ENCODE results near the gene ZNF148.

The ZNF148 gene

DNA sequence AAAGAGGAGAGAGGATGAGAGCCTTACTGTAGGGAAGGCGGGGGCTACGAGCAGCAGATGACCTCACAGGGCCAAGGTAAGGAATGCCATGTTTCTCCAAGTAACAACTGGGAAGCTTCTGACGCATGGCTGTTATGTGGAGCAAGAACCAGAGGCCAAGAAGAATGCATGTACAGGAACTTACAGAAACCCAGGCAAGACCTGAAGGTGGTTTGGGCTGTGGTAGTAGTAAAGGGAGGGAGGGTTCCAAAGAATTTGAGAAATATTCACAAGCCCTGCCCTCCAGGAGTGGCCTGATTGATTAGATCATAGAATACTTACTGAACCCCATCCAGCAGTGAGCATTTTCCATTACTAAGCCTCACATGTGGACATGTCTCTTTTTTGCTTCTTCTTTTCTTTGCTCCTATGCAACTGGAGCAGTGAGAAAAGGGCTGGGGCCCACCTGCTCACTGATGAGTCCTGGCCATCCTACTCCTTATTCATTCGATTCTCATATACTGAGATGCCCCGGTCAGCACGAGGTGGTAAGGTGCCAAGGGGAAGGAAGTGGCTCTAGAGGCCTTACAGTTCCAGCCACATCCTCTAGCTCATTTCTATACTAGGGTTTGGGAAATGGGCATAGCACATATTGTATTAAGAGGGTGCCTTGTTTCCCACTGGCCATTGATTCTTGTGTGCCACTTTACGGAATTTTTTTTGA, 154.2 kb downstream of the ZNF148 start:
- DNase-seq (ENCODE audit: low read depth, low spot score) = no peak

DNA sequence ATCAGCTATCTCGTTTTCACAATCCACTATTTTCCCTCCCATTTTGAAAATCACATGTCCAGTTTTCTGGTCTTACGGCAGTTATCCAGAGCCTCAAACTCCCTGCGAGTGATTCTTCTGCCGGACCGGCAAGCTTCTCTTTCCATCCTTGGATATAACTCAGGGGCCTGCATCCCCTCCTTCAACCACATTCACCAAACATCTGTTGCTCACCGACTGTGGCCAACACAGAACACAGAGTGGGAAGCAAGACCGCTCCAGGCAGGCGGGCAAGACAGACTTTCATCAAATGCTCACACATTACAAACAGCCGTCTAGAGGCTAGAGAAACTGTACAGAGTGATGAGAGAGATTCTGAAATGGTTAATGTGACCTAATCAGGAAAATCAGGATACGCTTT, 154.9 kb downstream of the ZNF148 start:
- DNase-seq (ENCODE audit: low read depth, low spot score) = no peak

DNA sequence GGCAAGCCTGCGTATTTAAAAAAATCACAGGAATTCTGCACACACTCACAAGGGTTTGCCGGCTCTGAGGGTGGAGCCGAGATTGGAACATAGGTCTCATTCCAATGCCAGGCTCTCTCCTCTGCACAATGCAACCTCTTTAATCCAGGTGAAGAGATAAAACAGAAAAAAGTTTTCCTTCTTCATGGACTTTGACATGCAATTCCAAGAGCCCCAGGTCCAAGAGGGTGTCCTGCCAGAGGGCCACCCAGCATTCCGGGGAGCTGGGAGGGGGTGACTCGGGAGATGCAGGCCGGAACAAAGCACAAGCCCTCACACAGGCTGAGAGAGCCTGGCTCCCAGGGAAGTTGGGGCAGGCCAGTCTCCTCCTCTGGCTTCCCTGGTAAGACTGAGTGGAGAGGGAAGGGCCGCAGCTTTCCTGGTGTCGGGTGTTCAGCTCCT, 155.8 kb downstream of the ZNF148 start:
- no peak for DNase-seq (ENCODE audit: low read depth, low spot score)

DNA sequence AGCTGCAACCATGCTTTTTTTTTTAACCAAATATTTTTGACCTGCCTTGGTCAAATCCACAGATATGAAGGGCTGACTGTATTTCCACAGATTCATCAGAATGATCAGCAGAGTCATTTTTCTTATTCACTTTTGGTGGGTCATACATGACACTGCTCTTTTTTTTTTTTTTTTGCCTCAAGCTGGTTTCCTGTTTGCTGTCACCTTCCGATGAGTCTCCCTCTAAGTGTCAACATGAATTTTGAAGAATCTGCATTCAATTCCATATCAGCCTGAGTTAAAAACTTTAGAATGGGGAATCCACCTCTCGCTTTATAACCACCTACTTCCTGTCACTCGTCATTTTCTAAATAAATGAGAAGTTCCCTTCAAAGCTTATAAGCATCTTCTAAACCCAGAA, 160.4 kb downstream of the ZNF148 start:
- no peak for DNase-seq (ENCODE audit: low read depth, low spot score)

DNA sequence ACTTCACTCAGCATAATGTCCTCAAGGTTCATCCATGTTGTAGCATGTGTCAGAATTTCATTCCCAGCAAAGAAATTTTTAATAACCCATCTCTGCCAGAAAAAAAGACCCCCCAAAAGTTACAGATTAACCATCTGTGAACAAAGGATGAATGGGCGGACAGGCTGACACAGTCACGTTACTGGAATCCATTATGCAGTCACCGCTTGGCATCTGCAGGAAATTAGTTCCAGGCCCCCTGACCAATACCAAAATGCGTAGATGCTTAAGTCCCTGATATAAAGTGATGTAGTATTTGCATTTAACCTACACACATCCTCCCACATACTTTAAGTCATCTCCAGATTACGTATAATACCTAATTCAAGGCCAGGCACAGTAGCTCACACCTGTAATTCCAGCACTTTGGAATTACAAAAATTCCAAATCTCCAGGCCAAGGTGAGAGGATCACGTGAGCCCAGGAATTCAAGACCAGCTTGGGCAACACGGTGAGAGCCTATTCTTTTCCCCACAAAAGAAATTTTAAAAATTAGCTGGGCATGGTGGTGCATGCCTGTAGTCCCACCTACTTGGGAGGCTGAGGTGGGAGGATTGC, 161.1 kb downstream of the ZNF148 start:
- DNase-seq (ENCODE audit: low read depth, low spot score) = no peak

DNA sequence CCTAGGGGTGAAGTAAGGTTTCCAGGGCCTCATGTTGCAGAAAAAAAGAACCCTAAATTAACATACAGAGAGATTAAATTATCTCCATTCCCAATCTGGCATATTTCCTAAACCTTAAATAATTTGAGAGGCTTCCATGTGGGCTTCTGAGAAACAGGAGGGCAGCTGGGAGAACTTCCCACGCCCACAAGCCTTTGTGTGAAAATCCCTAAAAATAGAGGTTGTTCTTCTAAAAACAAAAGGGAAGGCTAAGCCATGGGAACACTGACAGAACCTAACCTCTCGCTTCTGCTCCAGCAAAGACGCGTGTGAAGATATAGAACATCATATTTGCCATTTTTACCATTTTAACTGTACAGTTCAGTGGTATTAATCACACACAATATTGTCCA, 161.8 kb downstream of the ZNF148 start:
- DNase-seq (ENCODE audit: low read depth, low spot score) = no peak

DNA sequence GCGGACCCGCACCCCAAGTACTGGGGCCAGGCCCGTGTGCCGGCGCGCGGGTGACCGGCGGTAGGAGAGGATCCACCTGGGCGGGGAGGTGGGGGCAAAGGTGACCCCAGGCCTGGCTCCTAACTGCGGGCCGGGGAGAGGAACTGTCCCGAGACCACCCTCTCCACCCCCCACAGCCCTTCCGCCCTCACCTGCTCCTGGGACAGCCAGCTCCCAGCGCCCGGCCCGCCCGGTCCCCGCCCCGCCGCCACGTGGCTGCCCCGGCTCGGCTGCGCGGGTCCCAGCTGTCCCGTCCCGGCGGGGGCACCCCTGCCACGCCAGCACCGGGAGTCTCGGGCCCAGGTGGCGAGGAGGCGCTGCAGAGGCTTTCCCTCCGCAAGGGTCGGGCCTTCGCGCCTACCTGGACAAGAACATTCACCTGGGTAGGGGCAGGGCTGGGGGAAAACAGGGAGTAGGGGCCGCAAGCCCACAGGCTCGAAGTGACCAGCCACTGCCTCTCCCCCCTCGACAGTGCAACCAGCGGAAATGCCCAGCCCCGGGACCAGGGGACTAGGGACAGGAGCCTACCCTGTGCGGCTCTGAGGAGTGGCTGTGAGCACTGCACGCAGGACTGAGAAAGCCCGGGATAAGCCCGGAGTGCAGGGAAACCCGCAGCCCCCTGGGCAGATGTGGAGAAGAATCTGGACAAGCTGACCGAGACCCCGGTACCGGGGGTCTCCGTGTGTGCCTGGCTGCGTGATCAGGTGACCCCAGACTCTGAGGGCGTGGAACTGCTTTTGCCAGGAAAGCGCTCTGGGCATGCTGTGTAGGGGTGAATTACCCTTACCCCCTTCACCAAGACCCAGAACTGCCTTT, 162.4 kb downstream of the ZNF148 start, which contains the start of gene SLC12A8:
SLC12A8 (minus strand) TSS at position 240 of the 855 bp plus-strand sequence. CDS start 1,399 bp downstream, outside the sequence.
- DNase-seq (ENCODE audit: low read depth, low spot score) = no peak

DNA sequence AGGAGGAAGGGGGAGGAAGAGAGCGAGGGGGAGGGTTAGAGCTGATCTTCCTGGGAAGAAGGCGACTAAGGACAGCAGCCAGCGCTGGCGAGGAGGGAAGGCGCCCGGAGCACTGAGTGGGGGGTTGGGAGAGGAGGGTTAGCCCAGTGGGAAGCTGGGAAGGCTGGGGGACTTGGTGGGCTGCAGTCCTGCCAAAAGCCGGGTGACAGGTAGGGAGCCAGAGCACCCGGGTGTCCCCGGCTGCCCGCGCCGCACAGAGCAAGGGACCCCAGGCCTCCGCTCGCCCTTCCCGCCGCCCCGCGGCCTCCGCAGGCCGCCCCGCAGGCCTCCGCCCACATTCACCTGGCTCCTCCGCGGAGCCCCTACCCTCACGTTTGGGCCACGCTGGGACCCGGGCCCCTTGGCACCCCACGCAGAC, 163.0 kb downstream of the ZNF148 start:
- no peak for DNase-seq (ENCODE audit: low read depth, low spot score)

DNA sequence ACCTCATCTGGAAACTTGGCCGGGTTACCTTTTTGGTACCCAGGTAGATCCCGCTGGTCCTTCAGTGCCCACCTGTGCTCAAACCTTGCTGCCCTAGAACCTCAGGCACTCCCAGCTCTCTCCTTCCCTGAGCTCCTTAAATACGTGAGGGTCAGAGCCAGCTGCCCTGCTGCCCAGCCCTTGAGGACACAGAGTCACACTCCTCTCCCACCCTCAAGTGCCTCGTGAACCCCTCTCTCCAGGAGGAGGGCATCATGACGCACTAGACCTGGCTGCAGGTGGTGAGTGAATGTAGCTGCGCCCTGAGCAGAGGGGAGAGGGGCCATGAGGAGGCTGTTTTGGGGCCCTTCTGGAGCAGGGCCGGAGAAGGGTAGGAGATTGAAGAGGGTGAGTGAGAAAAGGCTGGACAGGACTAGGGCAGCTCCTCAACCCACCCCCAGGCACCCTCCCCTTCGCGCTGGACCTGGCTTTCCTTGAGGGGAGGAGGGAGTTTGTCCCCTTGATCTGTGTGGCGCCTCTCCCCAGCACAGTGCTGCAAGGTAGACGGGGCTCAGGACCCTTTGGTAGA, 163.5 kb downstream of the ZNF148 start:
- DNase-seq (ENCODE audit: low read depth, low spot score) = no peak

DNA sequence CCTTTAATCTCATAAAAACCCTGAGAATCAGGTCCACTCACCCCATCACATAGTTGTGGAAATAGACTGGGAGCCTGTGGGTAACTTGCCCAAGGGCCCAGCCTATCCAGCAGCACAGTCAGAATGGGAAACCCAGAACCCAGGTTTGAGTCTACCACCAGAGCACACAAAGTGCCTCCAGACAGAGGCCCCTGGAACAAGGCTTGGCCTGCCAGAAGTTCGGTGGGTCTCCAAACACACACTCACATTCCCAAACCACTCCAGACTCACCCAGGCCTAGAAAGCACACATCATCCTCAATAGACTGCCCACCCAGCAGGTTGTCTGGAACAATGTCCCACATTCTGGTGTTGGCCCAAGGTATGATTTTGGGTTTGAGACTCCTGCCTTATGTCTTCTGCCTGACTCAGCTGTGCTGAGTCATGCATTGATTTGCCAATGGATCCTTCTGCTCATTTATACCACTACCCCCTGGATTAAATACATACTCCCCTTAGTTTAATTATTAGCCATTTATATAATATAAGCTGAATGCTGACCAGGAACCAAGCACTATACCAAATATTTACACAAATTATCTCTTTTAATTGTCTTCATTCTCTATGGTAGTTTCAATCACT, 167.1 kb downstream of the ZNF148 start:
- DNase-seq (ENCODE audit: low read depth, low spot score) = no peak

DNA sequence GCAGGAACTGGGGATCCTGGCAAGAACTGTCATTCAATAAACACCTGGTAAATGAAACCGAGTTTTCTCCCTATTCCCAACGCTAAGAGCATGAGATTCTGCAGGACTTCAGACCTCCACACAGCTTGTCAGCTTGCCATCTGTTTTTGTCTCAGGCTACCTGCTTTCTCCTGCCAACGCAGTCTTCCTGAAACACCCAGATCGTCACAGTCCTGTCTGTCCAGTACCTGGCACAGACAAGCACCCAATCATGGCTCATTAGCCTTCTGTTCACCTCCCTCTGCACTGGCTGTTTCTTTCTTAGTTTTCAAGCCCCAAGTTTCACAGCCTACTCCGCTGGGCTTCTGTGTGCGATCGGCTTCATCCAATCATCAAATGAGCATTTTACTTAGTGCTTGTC, 167.6 kb downstream of the ZNF148 start:
- DNase-seq (ENCODE audit: low read depth, low spot score) = no peak

DNA sequence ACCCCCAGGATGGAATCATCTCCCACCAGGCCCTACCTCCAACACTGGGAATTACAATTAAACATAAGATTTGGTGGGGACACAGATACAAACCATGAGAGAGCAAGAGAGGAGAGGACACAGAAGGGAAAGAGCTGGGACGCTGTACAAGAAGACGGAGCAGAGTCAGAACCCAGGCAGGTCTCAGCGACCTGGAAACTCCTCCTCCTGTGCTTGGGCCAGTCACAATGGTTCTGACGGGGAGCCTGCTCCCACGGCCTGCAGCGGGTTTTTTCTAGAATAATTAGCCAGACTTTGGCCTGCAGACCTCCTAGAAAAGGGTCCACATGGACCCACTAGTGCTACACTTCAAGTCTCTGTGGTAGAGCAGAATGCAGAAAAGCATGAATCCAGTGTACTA, 168.2 kb downstream of the ZNF148 start:
- no peak for DNase-seq (ENCODE audit: low read depth, low spot score)

DNA sequence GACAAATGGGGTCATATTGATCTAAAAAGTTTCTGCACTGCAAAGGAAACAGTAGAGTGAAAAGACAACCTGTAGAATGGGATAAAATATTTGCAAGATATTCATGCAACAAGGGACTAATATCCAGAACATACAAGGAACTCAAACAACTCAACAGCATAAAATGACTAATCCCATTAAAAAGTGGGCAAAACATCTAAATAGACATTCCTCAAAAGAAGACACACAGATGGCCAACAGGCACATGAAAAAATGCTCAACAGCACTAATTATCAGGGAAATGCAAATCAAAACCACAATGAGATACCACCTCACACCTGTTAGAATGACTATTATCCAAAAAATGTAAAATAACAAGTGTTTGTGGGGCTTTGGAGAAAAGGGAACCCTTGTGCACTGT, 171.4 kb downstream of the ZNF148 start:
- no peak for DNase-seq (ENCODE audit: low read depth, low spot score)

DNA sequence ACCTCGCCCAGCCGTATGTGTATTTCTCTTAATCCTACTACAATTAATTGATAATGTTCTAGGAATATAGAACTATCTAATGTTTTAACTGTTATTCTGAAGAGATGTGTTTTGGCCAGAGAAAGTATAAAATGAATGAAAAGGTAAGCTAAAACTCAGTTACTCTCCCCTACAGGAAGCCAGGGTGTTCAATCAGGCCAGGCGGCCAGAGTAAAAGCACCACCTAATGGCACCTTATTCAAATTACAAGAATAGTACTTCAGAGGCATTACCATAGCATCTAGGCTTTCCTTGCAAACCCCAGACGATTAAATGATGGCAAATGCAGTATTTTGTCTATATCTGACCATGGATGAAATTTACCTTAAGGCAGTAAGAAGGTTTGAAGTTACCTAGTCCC, 172.9 kb downstream of the ZNF148 start:
- DNase-seq (ENCODE audit: low read depth, low spot score) = no peak

DNA sequence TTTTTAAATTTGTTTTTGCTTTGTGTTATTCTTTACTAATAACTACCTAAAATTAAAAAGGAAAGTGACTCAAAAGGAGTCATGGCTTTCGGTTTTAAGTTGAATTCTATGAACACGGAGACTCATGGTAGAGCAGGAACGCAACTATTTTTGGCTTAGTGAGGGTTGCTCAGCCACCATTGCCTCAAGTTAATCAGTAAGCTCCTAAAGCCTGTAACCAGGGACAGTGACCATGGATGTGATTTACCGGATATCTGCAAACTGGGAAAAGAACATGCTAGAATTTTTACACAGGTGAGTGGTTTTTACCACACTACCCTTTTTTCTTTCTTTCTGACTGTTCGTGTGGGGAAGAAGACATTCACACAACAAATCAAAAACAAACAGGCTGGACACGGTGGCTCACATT, 174.4 kb downstream of the ZNF148 start:
- no peak for DNase-seq (ENCODE audit: low read depth, low spot score)

DNA sequence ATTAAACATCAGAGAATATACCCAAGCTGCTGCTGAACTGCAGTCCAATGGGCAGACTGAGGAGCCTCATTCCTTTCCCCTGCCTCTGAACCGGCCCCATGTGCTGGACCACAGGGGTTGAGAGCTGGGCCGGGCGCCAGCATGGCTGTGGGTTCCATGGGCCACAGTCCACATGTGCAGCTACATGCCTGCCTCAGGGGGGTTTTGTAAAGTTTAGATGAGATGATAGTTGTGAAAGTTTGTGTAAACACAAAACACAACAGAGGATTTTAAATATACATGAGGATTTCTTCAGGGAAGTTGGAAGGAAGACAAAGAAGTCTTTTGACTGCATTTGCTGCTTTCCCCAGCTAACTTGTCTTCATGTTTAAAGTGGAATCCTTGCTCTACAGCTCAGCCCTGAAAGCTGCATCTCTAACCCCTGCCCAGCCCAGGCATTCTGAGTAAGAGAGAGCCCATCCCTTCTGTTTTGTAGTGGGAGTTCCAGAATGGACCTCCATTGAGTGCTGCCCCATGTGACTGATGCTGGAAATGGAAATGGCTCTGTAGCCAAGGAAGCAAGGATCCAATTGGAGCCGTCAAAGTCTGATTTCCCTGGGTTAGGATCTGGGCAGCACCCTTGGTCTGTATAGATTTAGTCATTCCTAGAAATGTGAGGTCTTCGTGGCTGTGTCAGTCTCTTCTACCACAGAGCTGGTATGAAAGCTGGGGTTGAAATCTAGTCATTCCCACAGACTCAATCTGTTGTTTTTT, 180.1 kb downstream of the ZNF148 start:
- DNase-seq (ENCODE audit: low read depth, low spot score) = no peak

DNA sequence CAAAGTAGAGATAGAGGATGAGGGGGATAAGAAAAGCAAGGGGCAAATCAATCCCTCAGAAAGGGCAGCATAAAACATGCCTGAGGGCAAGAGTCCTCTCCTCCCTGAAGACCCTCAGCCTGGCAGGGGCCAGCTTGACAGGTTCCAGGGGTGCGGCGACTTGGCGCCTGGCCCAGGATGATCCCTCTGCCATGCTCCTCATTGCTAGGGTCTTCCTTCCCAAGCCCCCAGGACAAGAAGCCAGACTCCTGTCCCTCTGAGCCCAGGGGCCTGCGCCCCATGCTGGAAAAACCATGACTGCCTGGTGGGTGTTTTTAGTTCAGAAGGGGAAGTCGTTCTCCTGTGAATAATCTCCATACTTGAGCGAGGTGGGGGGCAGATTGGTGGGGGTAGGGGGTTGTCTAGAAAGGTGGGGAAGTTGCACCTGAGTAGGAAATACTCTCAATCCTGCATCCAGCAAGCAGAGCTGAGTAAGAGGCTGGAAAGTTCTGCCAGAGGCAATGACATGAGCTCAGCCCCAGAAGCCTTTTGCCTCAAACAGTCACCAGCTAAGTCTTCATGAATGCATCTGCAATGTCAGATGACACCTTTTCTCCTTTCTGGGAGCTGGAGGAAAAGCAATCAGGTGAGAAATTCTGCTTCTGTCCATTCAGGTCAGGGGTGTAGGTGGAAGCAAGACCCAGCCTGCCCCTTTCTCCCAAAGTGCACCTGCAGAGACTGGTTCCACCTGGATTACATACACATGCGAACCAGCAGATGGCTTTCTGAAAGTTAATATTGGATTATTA, 180.9 kb downstream of the ZNF148 start:
- no peak for DNase-seq (ENCODE audit: low read depth, low spot score)

DNA sequence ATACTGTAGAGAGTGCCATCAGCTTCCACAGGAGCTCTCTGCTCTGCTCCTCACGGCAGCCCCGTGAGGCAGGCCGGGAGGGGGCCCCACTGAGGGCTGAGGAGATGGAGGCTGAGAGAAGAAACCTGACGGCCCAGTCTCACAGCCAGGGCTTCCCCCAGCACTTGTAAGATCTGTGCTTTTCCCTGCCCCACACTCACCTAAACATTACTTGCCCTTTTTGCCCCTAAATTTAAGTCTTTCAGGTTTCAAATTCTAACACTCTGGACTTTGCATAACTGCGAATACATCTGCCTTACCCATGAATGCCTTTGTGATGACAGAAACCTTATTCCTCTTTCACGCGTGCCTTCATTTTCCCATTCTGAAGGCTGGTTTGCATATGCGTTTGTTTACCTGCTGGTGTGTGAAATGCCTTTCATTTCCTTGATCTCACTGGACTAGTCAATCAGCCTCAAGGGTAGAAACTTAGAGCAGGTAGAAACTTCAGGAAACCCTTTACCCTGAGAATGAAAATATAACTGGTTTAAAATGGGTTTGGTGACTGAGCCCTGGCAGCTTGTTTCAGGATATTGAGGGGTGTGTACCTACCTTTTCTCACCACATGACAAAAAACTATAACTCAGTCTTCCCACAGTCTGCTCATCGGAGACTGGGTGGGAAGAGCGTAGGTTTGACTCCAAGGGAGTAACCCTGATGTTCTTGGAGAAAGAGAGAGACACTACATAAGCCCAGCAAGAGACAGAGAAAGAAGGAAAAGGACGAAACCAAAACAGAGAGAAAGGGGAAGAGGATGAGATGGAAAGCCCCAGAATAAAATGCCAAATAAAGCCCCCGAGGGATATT, 182.7 kb downstream of the ZNF148 start:
- no peak for DNase-seq (ENCODE audit: low read depth, low spot score)

DNA sequence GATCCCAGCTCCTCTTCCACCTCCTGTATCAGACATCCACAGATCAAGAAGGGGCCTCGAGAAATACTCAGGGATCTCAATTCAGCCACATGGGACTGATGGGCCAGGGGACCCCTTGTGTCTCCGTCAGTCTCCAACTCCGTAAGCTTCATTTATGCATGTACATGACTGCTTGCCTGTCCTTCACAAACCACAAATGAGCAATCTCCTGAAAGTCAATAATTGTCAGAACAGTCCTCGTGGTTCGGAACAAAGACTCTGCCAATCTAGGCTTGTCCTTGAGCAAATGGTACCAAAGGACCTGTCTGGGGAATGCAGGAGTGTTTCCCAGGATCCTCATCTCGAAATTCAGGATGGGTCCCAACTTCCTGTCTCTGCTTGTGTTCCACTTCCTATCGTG, 183.4 kb downstream of the ZNF148 start:
- DNase-seq (ENCODE audit: low read depth, low spot score) = no peak

Measured in iPS DF 19.7 (cell line).